ENCODE data around the gene CYP26B1.

The CYP26B1 gene

DNA sequence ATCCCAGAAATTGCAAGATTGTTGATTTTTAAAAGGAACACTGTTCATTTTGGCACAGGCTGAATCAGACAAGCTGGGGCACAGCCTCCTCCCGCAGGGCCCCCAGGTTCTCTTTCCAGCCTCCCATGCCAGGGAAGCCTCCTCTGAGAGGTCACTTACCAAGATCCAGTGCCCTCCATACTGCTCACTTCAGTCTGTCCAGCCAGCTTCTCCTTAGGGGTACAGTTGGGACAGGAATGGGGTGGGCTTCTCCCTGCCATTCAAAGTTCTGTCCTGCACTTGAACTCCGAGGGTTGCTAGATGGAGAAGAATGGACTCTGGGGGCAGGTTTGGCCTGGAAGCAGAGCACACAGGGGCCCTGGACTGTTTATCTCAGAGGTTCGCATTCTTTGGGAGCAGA is 7.5 kb upstream of the CYP26B1 start:
- no peak for DNase-seq (ENCODE audit: low read depth)

DNA sequence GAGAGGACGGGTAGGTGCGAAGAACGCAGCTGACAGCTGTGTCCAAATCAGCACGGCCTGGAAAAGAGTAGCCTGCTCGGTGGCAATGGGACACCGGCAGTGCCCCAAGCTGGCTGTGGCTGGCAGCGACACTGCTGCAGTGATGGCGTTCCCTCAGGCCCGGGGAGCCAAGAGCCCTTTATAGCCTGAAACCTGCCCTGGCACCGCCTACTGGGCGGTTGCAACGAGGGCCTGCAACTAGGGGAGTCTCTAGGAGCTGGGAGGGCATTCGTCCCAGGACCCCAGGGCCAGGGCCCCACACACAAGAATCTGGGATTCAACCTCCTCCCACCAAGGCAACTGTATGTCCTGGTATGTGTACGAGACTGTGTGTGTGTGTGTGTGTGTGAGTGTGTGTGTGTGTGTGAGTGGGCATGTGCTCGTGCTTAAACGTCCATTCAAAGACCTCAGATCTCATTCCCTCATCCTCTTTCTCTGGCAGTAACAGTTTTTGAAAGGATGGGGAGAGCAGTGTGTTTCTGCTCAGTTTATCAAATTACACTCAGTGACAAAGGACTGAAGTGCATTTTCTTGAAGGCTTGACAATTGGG is 6.8 kb upstream of the CYP26B1 start:
- DNase-seq (ENCODE audit: low read depth) = no peak

DNA sequence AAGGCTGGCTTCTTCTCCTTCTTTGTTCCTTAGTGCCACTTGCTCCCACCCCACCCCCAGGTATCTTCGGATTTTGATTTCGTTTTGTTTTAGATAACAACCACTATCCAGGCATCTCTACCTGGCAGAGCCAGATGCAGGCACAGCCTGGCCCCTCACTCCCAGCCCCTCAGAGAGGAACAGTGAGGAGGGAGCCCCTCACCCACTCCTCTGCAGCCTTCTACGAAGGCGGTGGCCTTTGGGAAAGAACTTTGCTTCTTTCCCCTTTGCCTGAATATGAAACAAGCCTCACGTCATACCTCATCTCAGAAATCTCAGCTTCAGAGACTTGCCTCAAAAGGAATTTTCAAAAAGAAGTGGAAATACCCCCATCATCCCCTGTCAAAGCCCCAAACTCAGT is 6.3 kb upstream of the CYP26B1 start:
- DNase-seq (ENCODE audit: low read depth) = no peak

DNA sequence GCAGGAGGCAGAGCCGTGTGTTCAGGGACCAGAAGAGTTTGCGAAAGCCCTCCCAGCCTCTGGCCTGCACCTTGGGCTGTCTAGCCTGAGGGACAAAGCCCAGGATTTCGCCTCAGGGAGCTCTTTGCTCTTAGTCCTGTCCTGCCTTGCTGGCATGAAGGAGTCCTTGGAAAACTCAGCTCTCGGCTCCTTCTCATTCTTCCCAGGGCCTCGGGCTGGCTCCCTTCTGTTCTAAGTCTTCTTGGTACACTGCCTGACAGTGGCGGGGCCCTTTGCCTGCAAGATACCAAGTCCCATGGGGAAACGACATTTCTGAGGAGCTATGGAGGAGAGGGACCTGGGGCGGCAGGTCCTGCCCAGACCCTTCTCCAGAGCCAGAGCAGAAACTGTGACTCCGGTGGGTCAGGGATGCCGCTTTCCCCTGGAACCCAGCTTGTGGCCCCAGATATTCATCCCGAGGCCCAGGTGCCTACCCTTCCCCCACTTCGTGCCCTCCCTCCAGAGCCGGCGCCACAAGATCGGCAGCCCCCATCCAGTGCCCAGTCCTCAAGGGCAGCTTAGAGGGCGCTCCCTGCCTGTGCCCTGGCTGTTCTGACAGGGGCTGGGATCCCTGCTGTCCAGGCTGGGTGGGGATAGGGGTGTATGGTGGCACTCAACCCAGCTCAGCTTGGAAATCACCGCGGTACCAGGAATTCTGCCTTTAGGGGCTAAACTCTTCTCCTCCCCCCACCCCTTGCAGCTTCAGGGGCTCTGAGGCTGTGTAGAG is 5.5 kb upstream of the CYP26B1 start:
- DNase-seq (ENCODE audit: low read depth) = no peak

DNA sequence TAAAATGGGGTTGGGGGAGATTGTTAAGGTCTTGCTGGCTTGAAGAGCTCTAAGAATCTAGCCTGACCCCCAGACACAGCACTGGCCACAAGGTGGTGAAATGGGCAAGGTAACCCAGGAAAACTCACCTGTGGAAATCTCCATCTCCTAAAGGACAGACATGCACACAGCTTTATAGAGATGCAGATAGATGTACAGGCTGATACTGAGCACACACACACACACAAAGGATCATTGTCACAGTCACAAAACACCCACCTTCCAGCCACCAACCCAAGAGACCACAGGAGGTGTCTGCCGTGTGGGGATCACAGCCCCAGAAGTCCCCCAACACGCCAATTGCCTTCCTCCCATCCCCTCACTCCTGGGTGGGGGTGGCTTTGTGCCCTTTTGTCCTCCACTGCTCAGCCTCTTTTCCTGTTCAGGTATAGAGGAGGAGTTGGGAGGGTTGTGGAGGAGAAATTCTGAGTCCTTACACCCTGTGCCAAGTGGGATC is 3.2 kb upstream of the CYP26B1 start:
- DNase-seq (ENCODE audit: low read depth) = no peak

DNA sequence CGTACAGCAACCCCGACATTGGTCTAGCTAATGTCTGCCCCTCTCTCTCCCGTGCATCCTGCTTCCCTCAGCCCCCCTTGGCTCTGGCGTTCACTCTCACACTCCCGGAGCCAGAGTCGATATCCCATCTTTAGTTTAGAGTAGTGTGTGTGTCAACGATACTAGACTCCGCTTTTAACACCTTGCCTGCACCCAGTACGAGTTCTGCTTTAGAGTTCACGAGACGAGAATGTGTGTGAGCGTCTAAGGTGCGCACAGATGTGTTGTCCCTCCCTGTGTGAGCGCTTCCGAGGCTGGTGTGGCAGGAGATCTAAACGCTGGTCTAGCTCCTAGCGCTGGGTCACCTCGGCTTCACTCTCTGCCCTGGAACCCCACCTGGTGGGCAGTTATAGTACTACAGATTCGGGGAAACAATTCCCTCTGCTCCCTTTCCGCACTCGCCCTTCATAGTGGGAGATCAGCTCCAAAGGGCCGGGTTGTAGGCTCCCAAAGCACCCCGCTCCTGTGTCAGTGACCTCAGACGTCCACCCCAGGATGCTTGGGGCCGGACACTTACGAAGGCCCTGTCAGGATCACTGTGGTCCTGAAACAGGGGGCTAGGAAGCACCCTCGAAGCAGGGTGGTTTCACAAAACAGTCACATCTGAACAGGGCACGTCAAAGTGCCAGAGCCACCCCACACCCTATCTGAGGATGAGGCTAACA is 2.6 kb upstream of the CYP26B1 start:
- peak; percentile 38 for DNase-seq (ENCODE audit: low read depth)

DNA sequence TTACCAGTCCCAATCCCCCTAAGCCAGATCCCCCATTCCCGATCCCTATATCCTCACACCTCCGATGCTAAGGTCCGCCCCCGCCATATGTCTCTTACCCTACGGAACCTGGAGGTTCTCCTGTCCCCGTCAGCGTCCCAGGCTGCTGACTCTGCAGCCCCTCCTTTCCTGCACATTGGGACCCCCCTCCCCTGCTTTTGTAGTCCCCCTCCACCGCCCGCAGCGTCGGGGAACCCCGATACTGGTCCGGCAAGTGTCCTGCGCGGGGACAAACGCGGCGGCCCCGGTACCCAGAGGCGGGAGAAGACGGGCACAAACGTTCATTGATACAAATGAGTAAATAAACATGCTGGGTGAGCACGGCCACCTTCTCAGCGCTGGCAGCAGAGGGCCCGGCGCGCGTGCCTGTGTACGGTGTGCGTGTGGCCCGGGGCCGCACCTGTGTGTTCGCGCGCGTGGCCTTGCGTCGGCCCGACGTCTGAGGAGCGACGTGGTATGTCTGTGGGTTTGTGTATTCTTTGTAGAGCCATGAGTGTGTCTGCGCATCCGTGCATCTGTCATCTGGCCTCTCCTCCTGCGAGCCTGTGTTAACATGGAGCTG is 2.0 kb upstream of the CYP26B1 start:
- no peak for DNase-seq (ENCODE audit: low read depth)

DNA sequence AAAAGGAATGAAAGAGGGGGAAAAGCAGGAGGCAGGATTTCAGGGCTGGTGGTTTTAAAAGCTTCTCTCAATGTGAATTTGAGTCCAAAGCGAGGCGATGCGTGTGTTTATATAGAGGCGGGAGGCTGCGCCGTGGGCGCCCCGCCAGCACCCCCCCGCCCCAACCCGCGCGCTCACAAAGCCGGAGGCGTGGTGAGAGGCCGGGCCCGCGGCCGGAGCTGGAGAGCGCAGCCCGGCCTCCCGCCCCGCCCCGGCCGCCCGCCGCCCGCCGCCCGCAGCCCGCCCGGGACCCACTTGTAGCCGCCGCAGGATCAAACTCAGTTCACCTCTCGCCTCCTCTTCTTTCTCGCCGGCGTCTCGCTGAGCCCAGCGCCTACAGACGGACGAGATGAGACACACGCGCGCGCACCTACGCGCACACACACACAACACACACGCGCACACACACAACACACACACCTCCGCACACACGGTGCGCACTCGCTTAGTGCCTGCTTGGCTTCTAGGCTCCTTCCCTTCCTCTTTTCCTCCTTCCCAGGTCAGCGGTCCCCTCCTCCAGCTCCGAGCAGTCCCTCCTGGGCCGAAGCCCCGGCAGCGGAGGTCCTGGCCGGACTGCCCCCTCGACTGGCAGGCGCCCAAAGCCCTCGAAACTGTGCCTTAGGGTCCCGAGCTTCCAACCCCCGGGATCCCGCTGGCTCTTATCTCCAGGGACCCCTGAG is 1.3 kb upstream of the CYP26B1 start:
- DNase-seq (ENCODE audit: low read depth) = no peak

DNA sequence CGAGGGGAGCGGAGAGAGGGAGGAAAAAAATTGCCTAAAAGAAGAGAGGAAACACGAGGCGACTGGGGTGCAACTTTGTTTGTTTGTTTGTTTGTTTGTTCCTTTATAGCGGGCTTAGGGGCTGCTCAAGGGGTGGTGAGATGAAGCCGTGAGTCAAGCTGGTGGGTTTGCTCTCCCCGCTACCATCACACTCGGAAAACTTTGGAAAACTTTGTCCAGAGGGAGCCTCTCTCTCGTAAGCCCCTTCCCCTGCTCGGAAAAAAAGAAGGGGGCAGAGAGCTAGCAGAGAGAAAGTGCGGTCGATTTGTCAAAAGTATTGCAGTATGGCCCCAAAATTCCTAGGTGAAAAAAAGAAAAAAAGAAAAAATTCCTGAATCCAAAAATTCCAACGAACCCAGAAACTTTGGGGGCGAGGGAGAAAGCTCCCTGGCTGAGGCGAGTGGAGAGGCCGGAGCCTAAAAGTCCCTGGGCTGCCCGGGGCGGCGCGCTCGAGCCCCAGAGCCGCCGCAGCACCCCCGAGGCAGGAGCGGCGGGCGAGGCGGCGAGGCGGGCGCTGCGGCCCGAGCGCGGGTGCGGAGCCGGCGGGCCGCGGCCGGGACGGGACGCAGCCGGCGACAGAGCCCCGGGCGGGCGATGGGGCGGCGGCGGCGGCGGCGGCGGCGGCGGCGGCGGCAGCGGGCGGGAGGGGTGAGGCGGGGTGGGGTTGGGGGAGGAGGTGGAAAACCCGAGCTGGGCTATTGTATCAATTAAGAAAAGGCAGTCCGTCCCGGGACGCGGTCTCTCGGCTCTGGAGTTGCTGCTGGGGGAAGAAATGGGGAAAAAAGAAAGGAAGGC is 558 bp upstream of the CYP26B1 start:
- DNase-seq (ENCODE audit: low read depth) = no peak

DNA sequence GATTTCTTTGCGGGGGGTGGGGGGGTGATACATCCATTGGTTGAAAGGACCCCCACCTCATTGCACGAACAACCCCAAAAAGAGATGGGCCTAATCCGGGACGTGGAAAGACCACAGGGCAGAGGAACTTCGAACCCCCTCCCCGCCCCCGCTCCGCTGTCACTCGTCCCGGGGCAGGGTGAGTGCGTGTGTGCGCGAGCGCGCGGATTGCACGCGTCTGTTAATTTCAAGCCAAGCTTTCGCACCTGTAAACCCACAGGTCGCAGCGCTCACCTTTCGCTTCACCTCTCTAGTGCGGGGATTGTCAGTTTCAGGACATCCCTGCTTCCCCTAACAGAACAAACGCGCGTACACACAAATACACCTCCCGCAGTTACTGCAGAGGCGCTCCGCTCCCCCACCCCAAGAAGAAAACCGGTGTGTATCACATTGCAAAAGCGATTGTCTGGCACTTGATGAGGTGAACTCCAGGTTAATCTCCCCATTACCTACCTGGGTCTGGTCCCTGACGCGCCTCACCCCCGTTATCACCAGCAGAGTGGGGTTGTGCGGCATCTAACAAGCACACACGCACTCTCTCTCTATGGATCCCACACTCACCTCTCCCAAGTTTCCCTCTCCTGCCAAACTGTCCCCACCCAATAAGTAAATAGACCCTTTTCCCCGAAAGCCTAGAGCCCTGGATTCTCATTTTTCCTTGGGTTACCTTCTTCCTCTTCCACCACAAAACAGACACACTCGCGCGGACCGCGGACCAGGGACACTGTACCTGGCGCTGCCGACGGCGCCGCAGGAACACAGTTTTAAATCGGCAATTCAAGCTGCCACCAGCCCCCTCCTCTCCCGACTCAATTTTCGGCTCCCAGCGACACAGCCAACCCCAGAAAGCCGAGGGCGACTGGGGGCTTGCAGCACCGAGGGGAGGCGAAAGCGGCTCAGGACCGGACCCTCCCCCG is 1.0 kb downstream of the CYP26B1 start:
- DNase-seq (ENCODE audit: low read depth) = no peak

DNA sequence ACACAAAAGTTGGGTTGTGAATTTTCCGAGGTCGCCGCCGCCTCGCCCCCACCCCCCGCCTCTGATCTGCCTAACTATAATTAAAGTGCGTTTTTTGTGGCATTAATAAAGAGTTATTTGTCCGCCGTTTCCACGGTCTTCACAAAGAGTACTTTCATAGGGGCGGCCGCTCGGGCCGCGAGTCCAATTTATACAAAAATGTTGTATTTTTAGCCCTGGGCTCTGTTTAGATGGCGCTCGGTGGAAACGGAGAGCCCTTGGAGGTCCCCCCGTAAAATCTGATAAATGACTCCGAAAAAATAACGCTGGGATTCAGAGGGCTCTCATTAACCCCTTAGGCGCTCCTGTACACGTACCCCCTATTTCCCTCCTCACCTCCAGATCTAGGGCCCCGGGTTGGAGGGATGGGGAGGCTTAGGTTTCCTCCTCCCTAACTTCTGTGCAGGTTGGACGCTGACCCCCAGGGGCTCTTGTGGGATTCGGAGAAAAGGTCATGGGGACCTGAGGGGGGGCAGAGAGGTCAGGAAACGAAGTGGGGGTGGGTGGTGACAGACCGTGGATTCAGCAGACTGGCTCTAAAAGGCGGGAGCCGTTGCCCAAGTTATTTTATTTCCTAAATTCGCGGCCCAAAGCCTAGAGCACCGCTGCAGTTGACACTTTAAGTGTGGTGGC is 1.9 kb downstream of the CYP26B1 start:
- no peak for DNase-seq (ENCODE audit: low read depth)

DNA sequence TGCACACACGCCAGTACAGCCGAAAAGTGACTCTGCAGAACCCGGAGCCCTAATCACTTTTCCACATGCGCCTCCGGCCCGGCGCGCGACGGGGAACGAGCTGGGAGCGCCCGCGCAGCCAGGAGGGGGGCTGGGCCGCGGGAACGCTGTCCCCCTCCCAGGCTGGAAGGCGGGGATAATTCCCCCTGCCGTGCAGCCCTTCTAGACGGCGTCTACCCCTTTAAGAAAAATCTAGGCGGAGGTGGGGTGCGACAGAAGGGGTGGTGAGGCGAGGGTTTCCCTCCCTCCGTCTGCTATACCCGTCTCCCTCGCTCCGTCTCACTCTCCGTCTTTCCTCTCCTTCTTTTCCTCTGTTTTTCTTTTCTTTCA is 2.4 kb downstream of the CYP26B1 start:
- DNase-seq (ENCODE audit: low read depth) = no peak

DNA sequence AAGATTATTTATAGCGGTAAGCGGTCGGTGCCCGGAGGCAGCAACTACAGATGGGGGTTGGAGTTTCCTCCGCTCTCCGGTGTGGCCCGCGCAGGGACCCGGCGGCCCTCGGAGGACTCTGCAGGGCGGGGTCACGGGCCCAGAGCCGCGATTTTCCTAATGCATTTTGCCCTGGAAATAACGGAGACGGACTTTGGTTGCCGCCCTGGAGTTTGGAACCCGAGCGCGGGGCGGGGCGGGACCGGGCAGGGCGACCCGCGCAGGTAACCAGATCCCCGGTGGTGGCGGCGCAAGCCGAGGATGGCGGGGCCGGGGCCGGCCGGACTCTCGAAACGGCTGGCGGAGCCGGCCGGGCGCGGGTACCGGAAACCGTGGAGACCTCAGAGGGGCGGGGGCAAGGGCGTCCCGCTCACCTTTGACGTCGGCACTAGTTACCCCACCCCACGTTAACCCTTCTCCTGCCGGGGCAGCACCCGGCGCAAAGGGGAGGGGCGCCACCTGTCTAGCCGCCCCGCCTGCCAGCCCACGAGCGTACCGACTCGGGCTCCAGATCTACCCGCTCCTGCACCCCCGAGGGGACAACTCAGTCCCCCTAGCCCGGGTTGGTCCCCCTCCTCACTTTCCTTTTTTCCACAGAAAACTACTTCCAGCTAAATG is 2.9 kb downstream of the CYP26B1 start:
- no peak for DNase-seq (ENCODE audit: low read depth)

DNA sequence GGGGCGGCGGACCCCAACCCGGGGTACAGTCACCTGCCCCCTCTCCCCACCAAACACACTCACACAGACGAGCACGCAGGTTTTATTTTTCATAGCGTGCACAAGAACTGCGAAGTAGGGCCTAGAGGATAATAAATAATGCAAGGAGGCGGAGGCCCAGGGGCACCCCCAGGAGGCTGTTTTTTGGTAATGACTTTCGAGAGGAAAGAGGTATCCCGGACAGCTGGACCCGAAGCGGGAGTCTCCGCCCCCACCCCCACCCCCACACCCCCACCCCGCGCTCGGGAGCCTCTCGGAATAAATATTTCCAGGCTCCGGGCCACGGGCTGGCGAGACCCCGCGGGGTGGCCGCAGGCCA is 3.4 kb downstream of the CYP26B1 start:
- no peak for DNase-seq (ENCODE audit: low read depth)

DNA sequence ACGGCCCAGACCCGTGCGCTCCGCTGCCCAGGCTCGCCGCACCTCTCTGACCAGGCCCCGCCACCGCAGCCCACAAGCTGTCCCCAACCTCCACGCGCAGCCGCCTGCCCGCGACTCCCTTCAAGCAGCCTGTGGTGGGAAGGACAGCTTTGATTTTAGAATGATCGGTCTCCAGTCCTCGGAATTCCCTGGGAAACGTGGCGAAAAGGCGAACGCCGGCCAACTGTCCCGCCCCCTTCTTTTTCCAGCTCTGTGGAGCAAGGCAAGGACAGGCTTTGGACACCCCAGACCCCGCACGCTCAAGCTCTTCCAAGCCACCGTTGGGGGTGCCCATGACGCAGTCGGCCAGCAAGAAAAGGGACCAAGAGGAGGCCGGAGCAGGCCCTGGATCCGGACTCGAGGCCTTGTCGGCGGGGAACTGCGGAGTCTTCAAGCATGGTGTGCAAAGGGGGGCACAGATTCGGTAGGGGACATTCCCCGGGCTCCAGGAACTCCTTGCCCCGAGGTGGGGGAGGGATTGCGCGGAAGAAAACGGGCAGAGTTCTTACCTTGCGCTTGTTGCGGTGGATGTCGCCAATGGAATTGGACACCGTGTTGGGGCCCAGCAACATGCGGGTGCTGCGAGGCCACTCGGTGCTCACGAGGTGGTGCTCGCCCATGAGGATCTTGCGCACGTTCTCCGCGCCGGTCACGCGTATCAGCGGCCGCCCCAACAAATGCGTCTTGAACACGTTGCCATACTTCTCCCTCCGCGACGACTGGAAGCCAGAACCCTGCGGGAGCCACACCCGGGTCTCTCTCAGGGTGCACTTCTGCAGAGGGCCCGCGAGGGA is 4.0 kb downstream of the CYP26B1 start:
- DNase-seq (ENCODE audit: low read depth) = no peak

DNA sequence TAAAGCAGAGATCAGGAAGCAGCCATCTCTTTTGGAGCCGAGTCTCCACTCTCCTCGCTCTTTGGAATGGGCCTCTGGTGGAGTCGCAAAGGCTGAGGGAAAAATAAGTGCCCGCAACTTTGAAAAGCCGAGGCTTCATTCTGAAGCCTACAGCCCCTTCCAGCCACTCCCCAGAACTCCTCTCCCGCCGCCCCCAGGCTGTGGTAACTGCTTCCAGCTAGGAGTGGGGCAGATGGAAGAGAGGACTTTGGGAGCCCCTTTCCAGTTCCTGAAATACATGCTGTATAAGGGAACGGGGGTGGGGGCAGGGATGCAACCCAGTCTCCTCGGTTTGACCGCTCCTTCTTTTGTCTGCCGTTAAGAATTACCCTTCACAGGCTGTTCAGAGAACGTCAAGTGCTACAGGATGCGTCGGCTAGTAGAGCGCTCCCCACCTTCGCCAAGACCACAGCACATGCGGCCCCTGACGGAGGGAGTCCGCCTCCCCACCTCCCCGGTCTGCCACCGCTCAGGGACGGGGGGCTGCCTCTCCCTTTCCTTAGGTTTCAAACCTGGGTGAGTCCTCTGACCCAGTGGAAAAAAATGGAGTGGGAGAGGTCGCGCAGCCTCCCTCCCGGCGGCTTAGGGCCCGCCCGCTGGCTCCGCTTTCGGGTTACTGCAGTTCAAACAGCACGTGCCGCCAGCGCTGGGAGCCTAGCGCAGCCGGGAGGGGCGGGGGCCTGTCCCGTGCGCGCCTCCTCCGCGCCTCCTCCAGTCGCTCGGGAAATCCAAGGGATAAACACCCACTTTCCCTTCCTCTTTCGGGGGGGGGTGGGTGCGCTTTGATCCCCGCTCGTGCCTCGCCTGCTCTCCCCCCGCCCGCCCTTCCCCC is 4.9 kb downstream of the CYP26B1 start:
- no peak for DNase-seq (ENCODE audit: low read depth)

DNA sequence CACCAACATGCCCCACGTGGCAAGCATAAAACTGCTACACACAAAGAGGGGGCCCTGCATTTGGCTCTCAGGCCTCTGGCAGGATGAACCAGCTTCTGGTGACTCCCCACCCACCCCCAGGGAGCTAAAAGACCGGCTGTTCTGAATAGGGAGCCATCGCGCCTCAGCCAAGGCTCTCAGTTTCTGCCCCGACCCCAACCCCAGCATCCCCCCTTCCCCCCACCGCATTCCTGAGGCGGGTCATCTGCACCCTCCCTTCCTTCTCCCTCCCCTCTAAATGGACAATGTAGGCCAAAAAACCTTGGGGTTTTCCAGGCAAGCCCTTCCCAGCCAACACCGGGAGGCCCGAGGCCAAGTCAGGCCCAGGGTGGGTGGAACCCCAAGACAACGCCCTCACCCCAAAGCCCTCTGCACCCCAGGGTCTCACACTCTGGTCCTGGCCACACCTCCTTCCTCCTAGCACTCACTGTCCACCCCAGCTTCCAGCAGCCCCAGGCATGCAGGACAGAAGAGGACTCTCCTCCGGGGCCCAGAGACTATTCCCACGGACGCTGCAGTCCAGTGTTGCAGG is 5.7 kb downstream of the CYP26B1 start:
- DNase-seq (ENCODE audit: low read depth) = no peak

Measured in T follicular helper cell (primary cell).